Measurements from ENCODE around the gene IL12RB1. TPM values are rescaled to one million over a fixed set of nuclear protein-coding genes. Genes with fewer than 3 reads are reported as not detected.

Gene IL12RB1
- total and polyA plus RNA-seq, 2 donors from 2014 or later = 0.45 to 3.2 TPM

DNA sequence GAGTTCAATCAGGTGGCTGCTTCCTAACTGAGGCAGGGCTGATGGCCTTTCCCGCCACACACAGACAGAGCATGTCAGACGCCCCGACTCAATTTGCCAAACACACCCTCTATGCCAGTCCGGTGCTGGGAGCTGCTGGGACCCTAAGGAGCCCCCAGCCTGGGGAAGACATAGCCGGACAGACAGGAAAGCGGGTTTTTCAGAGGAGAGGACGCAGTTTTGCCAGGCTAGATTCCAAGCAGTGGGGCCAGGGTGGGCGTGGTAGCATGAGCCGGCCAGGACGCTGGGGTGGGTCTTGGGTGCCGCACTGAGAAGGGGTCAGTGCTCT, 30.6 kb upstream of the IL12RB1 start:
- intact Hi-C loops (cut with DNase I) = no loop called here
- H3K36me3 ChIP-seq (ENCODE audit: control insufficient read depth in 2 of 3, insufficient read depth in 3 of 3, low read length in 3 of 3) = peaks cover 0 to 9% (median 3%) of the 10 kb centered on the region in 3 donors
- DNase-seq (no peak), FAIRE-seq (no peak)
- H3K27me3 ChIP-seq (ENCODE audit: control insufficient read depth, insufficient read depth, low read length) = no peaks in the 10 kb centered on the region
- H3K27ac ChIP-seq (ENCODE audit: low read depth in 2 of 2, low read length in 2 of 2) = no peak overlapping the region
- peaks cover 0 to 15% (median 12%) of the 10 kb centered on the region in 3 donors for H3K4me1 ChIP-seq (ENCODE audit: control insufficient read depth in 2 of 3, insufficient read depth in 2 of 3, low read depth in 1 of 3, low read length in 3 of 3)
- TF ChIP-seq, protein P1, sequence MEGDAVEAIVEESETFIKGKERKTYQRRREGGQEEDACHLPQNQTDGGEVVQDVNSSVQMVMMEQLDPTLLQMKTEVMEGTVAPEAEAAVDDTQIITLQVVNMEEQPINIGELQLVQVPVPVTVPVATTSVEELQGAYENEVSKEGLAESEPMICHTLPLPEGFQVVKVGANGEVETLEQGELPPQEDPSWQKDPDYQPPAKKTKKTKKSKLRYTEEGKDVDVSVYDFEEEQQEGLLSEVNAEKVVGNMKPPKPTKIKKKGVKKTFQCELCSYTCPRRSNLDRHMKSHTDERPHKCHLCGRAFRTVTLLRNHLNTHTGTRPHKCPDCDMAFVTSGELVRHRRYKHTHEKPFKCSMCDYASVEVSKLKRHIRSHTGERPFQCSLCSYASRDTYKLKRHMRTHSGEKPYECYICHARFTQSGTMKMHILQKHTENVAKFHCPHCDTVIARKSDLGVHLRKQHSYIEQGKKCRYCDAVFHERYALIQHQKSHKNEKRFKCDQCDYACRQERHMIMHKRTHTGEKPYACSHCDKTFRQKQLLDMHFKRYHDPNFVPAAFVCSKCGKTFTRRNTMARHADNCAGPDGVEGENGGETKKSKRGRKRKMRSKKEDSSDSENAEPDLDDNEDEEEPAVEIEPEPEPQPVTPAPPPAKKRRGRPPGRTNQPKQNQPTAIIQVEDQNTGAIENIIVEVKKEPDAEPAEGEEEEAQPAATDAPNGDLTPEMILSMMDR (IDR thresholded peaks at IDR 0.05; ENCODE audit: borderline replicate concordance, extremely low read depth, insufficient read depth) = no peak
- no peaks in the 10 kb centered on the region for H3K9me3 ChIP-seq (ENCODE audit: control insufficient read depth in 2 of 3, insufficient read depth in 1 of 3, low read length in 3 of 3)
- H3K4me3 ChIP-seq (ENCODE audit: low read length in 3 of 3) = peak overlapping the region; percentile 45 to 47 (median 47)
- H3K9ac ChIP-seq (ENCODE audit: low read length in 3 of 3) = peak overlapping the region in 1 of 3 donors; percentile 46

DNA sequence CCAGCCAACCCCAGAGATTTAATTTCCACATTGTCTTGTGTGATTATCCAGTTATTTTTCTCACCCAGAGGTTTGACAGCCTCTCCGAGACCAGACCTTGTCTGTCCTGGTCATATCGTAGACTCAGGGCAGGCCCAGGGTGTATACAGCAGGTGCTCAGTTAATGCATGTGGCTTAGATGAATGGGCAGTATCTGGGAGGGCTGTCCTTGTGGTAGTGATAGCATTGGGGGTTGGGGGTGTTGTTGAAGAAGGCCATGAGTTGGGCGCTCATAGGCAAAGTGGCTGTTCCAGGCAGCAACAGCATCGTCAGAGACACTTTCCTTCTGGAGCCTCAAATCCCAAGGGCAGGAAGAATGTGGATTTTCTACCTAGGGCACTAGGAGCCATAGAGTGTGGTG, 27.7 kb upstream of the IL12RB1 start:
- H3K27me3 ChIP-seq (ENCODE audit: control insufficient read depth, insufficient read depth, low read length) = no peaks in the 10 kb centered on the region
- H3K27ac ChIP-seq (ENCODE audit: low read depth in 2 of 2, low read length in 2 of 2) = no peak overlapping the region
- H3K36me3 ChIP-seq (ENCODE audit: control insufficient read depth in 2 of 3, insufficient read depth in 3 of 3, low read length in 3 of 3) = peaks cover 0 to 11% (median 3%) of the 10 kb centered on the region in 3 donors
- no peak overlapping the region for H3K4me3 ChIP-seq (ENCODE audit: low read length in 3 of 3)
- no peaks in the 10 kb centered on the region for H3K9me3 ChIP-seq (ENCODE audit: control insufficient read depth in 2 of 3, insufficient read depth in 1 of 3, low read length in 3 of 3)
- DNase-seq = no peak
- H3K9ac ChIP-seq (ENCODE audit: low read length in 3 of 3) = no peak overlapping the region
- TF ChIP-seq, protein P1 (IDR thresholded peaks at IDR 0.05; ENCODE audit: borderline replicate concordance, extremely low read depth, insufficient read depth) = no peak
- peaks cover 0 to 24% (median 18%) of the 10 kb centered on the region in 3 donors for H3K4me1 ChIP-seq (ENCODE audit: control insufficient read depth in 2 of 3, insufficient read depth in 2 of 3, low read depth in 1 of 3, low read length in 3 of 3)
- intact Hi-C loops (cut with DNase I) = no loop called here
- FAIRE-seq = no peak

DNA sequence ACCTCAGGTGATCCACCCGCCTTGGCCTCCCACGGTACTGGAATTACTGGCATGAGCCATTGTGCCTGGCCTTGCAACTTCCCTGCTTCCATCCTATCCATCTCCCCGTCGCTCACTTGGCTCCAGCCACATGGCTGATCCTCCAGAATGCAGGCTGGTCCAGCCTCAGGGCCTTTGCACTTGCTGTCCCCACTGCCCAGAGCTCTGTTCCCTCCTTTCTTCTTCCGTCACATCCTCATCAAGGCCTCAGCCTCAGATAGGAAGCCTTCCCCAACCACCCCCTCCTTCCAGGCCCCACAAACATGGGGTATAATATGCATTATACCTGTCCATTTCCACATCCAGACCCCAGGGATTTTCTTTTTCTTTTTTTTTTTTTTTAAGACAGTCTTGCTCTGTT, 27.1 kb upstream of the IL12RB1 start:
- Histone ChIP-seq H3K4me1 (ENCODE audit: control insufficient read depth in 2 of 3, insufficient read depth in 2 of 3, low read depth in 1 of 3, low read length in 3 of 3) (peaks cover 0 to 29% (median 19%) of the 10 kb centered on the region in 3 donors), H3K27me3 (ENCODE audit: control insufficient read depth, insufficient read depth, low read length) (no peaks in the 10 kb centered on the region), H3K9me3 (ENCODE audit: control insufficient read depth in 2 of 3, insufficient read depth in 1 of 3, low read length in 3 of 3) (no peaks in the 10 kb centered on the region), H3K27ac (ENCODE audit: low read depth in 2 of 2, low read length in 2 of 2) (no peak overlapping the region), H3K36me3 (ENCODE audit: control insufficient read depth in 2 of 3, insufficient read depth in 3 of 3, low read length in 3 of 3) (peaks cover 0 to 11% (median 3%) of the 10 kb centered on the region in 3 donors), H3K4me3 (ENCODE audit: low read length in 3 of 3) (no peak overlapping the region), H3K9ac (ENCODE audit: low read length in 3 of 3) (no peak overlapping the region)
- FAIRE-seq (no peak), DNase-seq (no peak)
- intact Hi-C loops (cut with DNase I) = no loop called here
- TF ChIP-seq, protein P1 (IDR thresholded peaks at IDR 0.05; ENCODE audit: borderline replicate concordance, extremely low read depth, insufficient read depth) = no peak

DNA sequence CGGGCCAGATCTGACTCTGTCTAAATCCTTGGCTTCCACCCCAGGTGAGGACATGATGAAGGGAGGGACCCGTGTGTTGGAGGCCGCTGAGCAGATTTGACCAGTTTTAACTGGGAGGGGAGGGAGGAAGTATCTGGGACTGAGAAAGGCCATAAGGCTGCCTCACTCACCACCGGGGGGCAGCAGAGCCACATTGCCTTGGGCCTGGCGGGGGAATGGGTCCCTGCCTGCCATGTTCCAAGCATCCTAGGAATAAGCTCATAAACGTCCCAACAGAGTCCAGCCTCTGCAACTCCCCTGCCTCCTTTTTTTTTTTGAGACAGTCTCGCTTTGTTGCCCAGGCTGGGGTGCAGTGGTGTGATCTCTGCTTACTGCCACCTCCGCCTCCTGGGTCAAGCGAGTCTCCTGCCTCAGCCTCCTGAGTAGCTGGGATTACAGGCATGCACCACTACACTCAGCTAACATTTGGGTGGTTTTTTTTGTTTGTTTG, 26.3 kb upstream of the IL12RB1 start:
- Histone ChIP-seq H3K4me3 (ENCODE audit: low read length in 3 of 3) (no peak overlapping the region), H3K9ac (ENCODE audit: low read length in 3 of 3) (no peak overlapping the region), H3K27ac (ENCODE audit: low read depth in 2 of 2, low read length in 2 of 2) (no peak overlapping the region), H3K27me3 (ENCODE audit: control insufficient read depth, insufficient read depth, low read length) (no peaks in the 10 kb centered on the region), H3K9me3 (ENCODE audit: control insufficient read depth in 2 of 3, insufficient read depth in 1 of 3, low read length in 3 of 3) (no peaks in the 10 kb centered on the region), H3K4me1 (ENCODE audit: control insufficient read depth in 2 of 3, insufficient read depth in 2 of 3, low read depth in 1 of 3, low read length in 3 of 3) (peaks cover 0 to 28% (median 20%) of the 10 kb centered on the region in 3 donors), H3K36me3 (ENCODE audit: control insufficient read depth in 2 of 3, insufficient read depth in 3 of 3, low read length in 3 of 3) (peaks cover 0 to 11% (median 3%) of the 10 kb centered on the region in 3 donors)
- TF ChIP-seq, protein P1 (IDR thresholded peaks at IDR 0.05; ENCODE audit: borderline replicate concordance, extremely low read depth, insufficient read depth) = peak; percentile 88
- intact Hi-C loops (cut with DNase I) = no loop called here
- DNase-seq (peak; percentile 89 to 94 (median 89)), FAIRE-seq (no peak)
